PC-9 (cell line): ENCODE results near the gene OR10H4. TPM values are rescaled to one million over a fixed set of nuclear protein-coding genes. Genes with fewer than 3 reads are reported as not detected.
"Not testable (repeated sequence)": the region's sequence is repeated elsewhere in the genome, so short reads cannot be mapped to it uniquely, and the experiment has no call there.

Experiments used
- BruUV-seq: library from RNA; stranded (reverse); fragments of 400-500 nt; replicated peaks from 2 replicates; lab custom pipeline; 2021; lab: Mats Ljungman, UMichigan
- CTCF ChIA-PET: fragments of 300-600 bp; sonication (Branson Sonifier 250); formaldehyde crosslinking; loops from one replicate; lab custom pipeline; 2022; ENCODE audit warnings: antibody characterized with exemption; lab: Charles Lee
- POLR2A ChIA-PET: fragments of 300-600 bp; sonication (Branson Sonifier 250); formaldehyde crosslinking; loops from one replicate; lab custom pipeline; 2022; ENCODE audit warnings: antibody characterized with exemption; ENCODE audit not compliant: unreplicated experiment; lab: Charles Lee
- DNase-seq, 2 experiments: peaks; one replicate each; pipeline versions ENCODE4 v3.0.0 to v3.0.0-alpha.2; 2015 to 2022; ENCODE audit warnings: mixed read lengths in 1 of 2
- H2AFZ ChIP-seq: fragments of 200-600 bp; sonication (generic); 2 replicates; pipeline ENCODE4 v1.8.1; 2017; ENCODE audit warnings: antibody characterized with exemption
- H3F3A ChIP-seq: fragments of 200-600 bp; sonication (generic); 2 replicates; pipeline ENCODE4 v1.8.1; 2017; ENCODE audit warnings: antibody characterized with exemption, mild to moderate bottlenecking, low read depth; ENCODE audit not compliant: insufficient read depth
- H3K27ac ChIP-seq: fragments of 200-600 bp; sonication (generic); 2 replicates; pipeline ENCODE4 v1.6.1; 2016; ENCODE audit warnings: mixed run types
- H3K27me3 ChIP-seq: fragments of 200-600 bp; sonication (generic); 2 replicates; pipeline ENCODE4 v1.6.1; 2016; ENCODE audit warnings: low read depth, mixed run types; ENCODE audit not compliant: insufficient read depth
- H3K36me3 ChIP-seq: fragments of 200-600 bp; sonication (generic); 2 replicates; pipeline ENCODE4 v1.6.1; 2016; ENCODE audit warnings: low read depth, mixed run types
- H3K4me1 ChIP-seq: fragments of 200-600 bp; sonication (generic); replicated peaks from 2 replicates; pipeline ENCODE4 v1.6.1; 2016; ENCODE audit warnings: mixed run types; ENCODE audit not compliant: insufficient read depth
- H3K4me2 ChIP-seq: fragments of 200-600 bp; sonication (generic); 2 replicates; pipeline ENCODE4 v1.6.1; 2017; ENCODE audit warnings: mixed run types
- H3K4me3 ChIP-seq: fragments of 200-600 bp; sonication (generic); 2 replicates; pipeline ENCODE4 v1.6.1; 2016; ENCODE audit warnings: mixed run types
- H3K79me2 ChIP-seq: fragments of 200-600 bp; sonication (generic); 2 replicates; pipeline ENCODE4 v1.6.1; 2017; ENCODE audit warnings: low read depth, mixed run types
- H3K9me2 ChIP-seq: fragments of 200-600 bp; sonication (generic); 2 replicates; pipeline ENCODE4 v1.8.1; 2017; ENCODE audit warnings: mild to moderate bottlenecking; ENCODE audit not compliant: insufficient read depth
- H3K9me3 ChIP-seq: fragments of 200-600 bp; sonication (generic); 2 replicates; pipeline ENCODE4 v1.8.1; 2016; ENCODE audit warnings: low read depth; ENCODE audit not compliant: insufficient read depth
- H4K20me1 ChIP-seq: fragments of 200-600 bp; sonication (generic); 2 replicates; pipeline ENCODE4 v1.8.1; 2017; ENCODE audit not compliant: insufficient read depth
- CTCF ChIP-seq: fragments of 200-600 bp; sonication (generic); conservative IDR thresholded peaks from 2 replicates; pipeline ENCODE4 v1.6.1; 2017; ENCODE audit warnings: mixed run types, antibody characterized with exemption, mild to moderate bottlenecking, moderate library complexity
- EZH2 ChIP-seq: fragments of 200-600 bp; sonication (generic); IDR thresholded peaks from 2 replicates; pipeline ENCODE4 v1.8.0; 2017; ENCODE audit warnings: antibody characterized with exemption, low read depth
- intact Hi-C: fragments of 100-400 bp; cut with micrococcal nuclease; formaldehyde crosslinking; loops from one replicate; pipeline ENCODE4 v1.10.0; 2022; ENCODE audit not compliant: unreplicated experiment
- total RNA-seq: library from RNA; stranded (reverse); gene quantifications from 2 replicates; pipeline ENCODE4 v1.2.3, GENCODE V29; 2021

The OR10H4 gene
- total RNA-seq, 1 experiment from 2014 or later, result not detected

- ChIA-PET CTCF (no interaction called here), POLR2A (interaction anchor here (0.6 kb wide), 1 partner anchor 28 kb away, joined by 4 read pairs; no protein-coding TSS in a partner anchor)
- BruUV-seq, result no TSS peak
- Histone ChIP-seq H3K36me3 (no peaks in the 10 kb centered on the region), H2AFZ (no peak overlapping the region), H3K27ac (no peak overlapping the region), H3K27me3 (no peaks in the 10 kb centered on the region), H3F3A (peaks cover 5% of the 10 kb centered on the region; the same call in 1 of the 2 replicates), H3K4me2 (no peak overlapping the region), H3K9me3 (no peaks in the 10 kb centered on the region; the same call in 1 of the 2 replicates), H3K4me3 (no peak overlapping the region), H3K4me1 (no peaks in the 10 kb centered on the region), H3K9me2 (no peaks in the 10 kb centered on the region), H3K79me2 (no peaks in the 10 kb centered on the region), H4K20me1 (no peaks in the 10 kb centered on the region)
- TF ChIP-seq CTCF, result no peak
- TF ChIP-seq EZH2, result no peak
- no peak for DNase-seq
- intact Hi-C loops, result no loop called here
These were observed 46.6 kb upstream of the OR10H4 start for GRCh38 chr19:15902254-15902653.

DNA sequence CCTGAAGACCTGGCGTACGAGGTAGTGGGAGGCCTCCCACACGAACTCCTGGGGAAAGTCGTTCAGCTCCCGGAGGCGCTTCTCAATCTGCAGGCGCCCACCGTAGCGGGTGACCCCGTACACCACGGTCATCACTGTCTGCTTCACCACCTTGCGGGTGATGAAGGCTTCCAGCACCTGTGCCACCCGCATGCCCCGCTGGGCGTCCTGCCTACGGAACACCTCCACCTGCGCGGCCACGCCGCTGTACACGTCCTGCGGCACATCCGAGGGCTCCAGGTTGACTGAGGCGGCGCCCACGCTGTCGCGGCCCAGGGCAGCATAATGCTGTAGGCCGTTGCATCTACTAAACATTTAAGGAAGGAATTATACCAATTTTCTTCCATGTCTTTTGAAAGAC is 45.9 kb upstream of the OR10H4 start:
- H3K27me3 ChIP-seq, intact Hi-C loops, DNase-seq, H3K79me2 ChIP-seq, H3K9me3 ChIP-seq, CTCF ChIA-PET, H3F3A ChIP-seq, H3K4me2 ChIP-seq, H2AFZ ChIP-seq, H3K27ac ChIP-seq, H4K20me1 ChIP-seq, H3K36me3 ChIP-seq, BruUV-seq, H3K4me1 ChIP-seq, H3K4me3 ChIP-seq, H3K9me2 ChIP-seq, POLR2A ChIA-PET: not testable (repeated sequence)

- intact Hi-C loops, result no loop called here
- Histone ChIP-seq H3K36me3 (no peaks in the 10 kb centered on the region), H3K9me2 (no peaks in the 10 kb centered on the region), H3K4me2 (no peak overlapping the region), H3K4me3 (no peak overlapping the region), H3K27ac (no peak overlapping the region), H3K79me2 (no peaks in the 10 kb centered on the region), H3K27me3 (no peaks in the 10 kb centered on the region), H4K20me1 (no peaks in the 10 kb centered on the region), H3K4me1 (no peaks in the 10 kb centered on the region), H3K9me3 (no peaks in the 10 kb centered on the region; the same call in 1 of the 2 replicates), H3F3A (peaks cover 16% of the 10 kb centered on the region; the same call in 1 of the 2 replicates), H2AFZ (no peak overlapping the region)
- CTCF ChIA-PET, result no interaction called here
- POLR2A ChIA-PET, result no interaction called here
- no peak for TF ChIP-seq CTCF
- no peak for TF ChIP-seq EZH2
- DNase-seq, result no peak
- BruUV-seq, result no TSS peak
These were observed 43.8 kb upstream of the OR10H4 start for GRCh38 chr19:15905026-15905425.
